Measurements from ENCODE around the gene SAMD3. TPM values are rescaled to one million over a fixed set of nuclear protein-coding genes. Genes with fewer than 3 reads are reported as not detected.

The SAMD3 gene
- total RNA-seq, 1 donor from 2014 or later = 5.5 TPM

DNA sequence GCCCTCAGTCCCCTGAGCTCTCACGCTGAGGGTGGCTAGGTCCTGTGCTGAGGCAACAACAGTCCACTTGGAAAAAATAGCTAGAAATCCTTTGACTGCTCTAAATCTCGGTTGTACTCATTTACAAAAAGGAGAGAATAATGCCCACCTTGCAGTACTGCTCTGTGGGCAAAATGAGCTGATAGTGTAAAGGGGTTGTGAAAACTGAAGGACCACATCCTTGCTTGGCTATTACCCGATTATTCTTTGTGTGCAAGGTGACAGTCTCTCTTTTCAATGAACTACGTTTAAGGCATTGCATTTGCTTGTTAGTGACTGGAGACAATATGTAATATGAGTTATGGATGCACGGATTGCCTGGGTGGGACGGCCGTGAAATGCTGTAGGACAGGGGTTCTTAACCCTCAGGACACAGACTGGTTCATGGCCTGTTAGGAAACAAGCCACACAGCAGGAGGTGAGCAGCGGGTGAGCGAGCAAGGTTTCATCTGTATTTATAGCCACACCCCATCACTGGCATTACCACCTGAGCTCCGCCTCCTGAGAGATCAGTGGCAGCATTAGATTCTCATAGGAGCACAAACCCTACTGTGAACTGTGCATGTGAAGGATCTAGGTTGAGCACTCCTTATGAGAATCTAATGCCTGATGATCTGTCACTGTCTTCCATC, 14.6 kb downstream of the SAMD3 start:
- Histone ChIP-seq H3K9me3 (no peaks in the 10 kb centered on the region), H3K4me1 (no peaks in the 10 kb centered on the region), H3K36me3 (no peaks in the 10 kb centered on the region), H3K27ac (no peak overlapping the region), H3K27me3 (ENCODE audit: low read depth) (no peaks in the 10 kb centered on the region), H3K4me3 (no peak overlapping the region)
- TF ChIP-seq, protein P1, sequence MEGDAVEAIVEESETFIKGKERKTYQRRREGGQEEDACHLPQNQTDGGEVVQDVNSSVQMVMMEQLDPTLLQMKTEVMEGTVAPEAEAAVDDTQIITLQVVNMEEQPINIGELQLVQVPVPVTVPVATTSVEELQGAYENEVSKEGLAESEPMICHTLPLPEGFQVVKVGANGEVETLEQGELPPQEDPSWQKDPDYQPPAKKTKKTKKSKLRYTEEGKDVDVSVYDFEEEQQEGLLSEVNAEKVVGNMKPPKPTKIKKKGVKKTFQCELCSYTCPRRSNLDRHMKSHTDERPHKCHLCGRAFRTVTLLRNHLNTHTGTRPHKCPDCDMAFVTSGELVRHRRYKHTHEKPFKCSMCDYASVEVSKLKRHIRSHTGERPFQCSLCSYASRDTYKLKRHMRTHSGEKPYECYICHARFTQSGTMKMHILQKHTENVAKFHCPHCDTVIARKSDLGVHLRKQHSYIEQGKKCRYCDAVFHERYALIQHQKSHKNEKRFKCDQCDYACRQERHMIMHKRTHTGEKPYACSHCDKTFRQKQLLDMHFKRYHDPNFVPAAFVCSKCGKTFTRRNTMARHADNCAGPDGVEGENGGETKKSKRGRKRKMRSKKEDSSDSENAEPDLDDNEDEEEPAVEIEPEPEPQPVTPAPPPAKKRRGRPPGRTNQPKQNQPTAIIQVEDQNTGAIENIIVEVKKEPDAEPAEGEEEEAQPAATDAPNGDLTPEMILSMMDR (IDR thresholded peaks at IDR 0.05) = no peak
- intact Hi-C loops (cut with DNase I) = no loop called here
- DNase-seq (no peak), ATAC-seq (no peak)

DNA sequence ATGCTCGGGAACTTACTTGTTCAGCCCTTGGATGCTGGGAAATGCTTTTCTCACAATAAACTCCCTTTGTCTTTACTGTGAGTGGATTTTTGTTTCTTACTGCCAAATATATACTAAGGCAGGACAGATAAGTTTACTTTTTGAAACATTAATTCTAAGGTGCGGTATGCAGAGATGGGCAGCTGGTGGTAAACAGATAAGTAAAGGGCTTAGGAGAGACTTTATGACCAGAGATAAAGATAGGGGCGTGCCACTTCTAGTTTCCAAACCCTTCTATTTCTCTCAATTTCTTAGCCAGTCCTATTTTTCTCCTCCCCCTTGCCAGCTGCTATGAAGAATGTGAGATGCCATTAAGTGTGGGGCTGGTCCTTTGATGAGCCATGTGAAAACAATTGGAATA, 16.3 kb downstream of the SAMD3 start:
- no peaks in the 10 kb centered on the region for H3K4me1 ChIP-seq
- intact Hi-C loops (cut with DNase I) = no loop called here
- no peaks in the 10 kb centered on the region for H3K9me3 ChIP-seq
- no peaks in the 10 kb centered on the region for H3K27me3 ChIP-seq (ENCODE audit: low read depth)
- no peak for DNase-seq
- TF ChIP-seq, protein P1 (IDR thresholded peaks at IDR 0.05) = no peak
- H3K27ac ChIP-seq = no peak overlapping the region
- H3K4me3 ChIP-seq = no peak overlapping the region
- no peak for ATAC-seq
- H3K36me3 ChIP-seq = no peaks in the 10 kb centered on the region

DNA sequence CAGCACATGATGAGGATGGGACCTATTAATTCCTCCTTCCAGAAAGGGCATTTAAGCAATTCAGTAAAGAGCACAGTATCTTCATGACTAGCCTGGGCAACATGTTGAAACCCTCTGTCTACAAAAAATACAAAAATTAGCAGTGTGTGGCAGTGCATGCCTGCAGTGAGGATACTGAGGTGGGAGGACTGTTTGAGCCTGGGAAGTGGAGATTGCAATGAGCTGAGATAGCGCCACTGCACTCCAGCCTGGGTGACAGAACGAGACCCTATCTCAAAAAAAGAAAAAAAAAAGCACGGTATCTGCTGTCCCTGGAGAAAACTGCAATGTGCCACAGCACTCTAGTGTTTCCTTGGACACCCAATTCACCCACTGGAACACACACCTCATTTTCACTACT, 18.4 kb downstream of the SAMD3 start:
- DNase-seq (no peak), ATAC-seq (no peak)
- Histone ChIP-seq H3K4me3 (no peak overlapping the region), H3K36me3 (no peaks in the 10 kb centered on the region), H3K27me3 (ENCODE audit: low read depth) (no peaks in the 10 kb centered on the region), H3K27ac (no peak overlapping the region), H3K9me3 (no peaks in the 10 kb centered on the region), H3K4me1 (no peaks in the 10 kb centered on the region)
- TF ChIP-seq, protein P1 (IDR thresholded peaks at IDR 0.05) = no peak
- intact Hi-C loops (cut with DNase I) = no loop called here

DNA sequence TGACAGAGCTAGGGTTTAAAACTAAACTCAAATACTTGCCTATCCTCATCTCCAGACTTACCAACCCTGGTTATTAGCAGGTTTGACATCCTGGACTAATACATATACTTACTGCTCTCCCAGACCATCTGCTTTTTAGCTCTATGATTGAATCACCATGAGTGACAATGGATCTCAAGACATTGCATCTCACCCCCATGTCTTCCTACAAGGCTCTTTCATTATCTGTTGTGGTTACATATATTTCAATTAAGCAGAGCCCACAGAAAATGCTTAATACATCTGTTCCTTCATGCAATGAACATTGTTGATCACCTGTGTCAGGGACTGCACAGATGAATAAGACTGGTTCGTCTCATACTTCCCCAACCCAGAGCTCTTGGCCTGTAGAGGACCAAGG, 19.4 kb downstream of the SAMD3 start:
- Histone ChIP-seq H3K27me3 (ENCODE audit: low read depth) (no peaks in the 10 kb centered on the region), H3K4me1 (no peaks in the 10 kb centered on the region), H3K9me3 (no peaks in the 10 kb centered on the region), H3K27ac (no peak overlapping the region), H3K36me3 (no peaks in the 10 kb centered on the region), H3K4me3 (no peak overlapping the region)
- DNase-seq = no peak
- no peak for ATAC-seq
- TF ChIP-seq, protein P1 (IDR thresholded peaks at IDR 0.05) = no peak
- intact Hi-C loops (cut with DNase I) = no loop called here

DNA sequence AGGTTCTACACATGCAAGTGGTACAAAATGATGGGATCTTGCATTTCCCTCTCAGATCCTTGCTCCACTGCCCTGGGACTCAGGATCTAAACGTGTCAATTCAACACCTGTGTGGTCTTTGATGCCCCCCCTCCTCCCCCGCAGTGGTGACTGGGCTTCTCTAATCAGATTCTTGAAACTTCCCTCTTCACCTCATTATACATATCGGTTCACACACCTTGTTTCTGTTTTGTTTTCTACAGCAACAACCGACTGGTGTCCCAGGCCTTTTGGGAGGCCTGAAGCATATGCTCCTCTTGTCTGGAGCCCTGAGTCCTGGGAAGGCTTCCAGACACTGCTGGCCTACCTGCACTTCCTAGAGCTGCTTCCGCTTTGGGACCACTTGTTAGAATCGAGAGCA, 20.0 kb downstream of the SAMD3 start:
- no peak overlapping the region for H3K4me3 ChIP-seq
- no peak overlapping the region for H3K27ac ChIP-seq
- no peaks in the 10 kb centered on the region for H3K36me3 ChIP-seq
- intact Hi-C loops (cut with DNase I) = no loop called here
- H3K9me3 ChIP-seq = no peaks in the 10 kb centered on the region
- no peaks in the 10 kb centered on the region for H3K4me1 ChIP-seq
- ATAC-seq (no peak), DNase-seq (no peak)
- H3K27me3 ChIP-seq (ENCODE audit: low read depth) = no peaks in the 10 kb centered on the region
- TF ChIP-seq, protein P1 (IDR thresholded peaks at IDR 0.05) = no peak

Data from lower lobe of right lung (tissue), 2 donors.